CD4-positive, alpha-beta T cell treated with Interleukin-15 for 4 hours (primary cell): ENCODE measurements around the gene DNAJC11.
"Not testable (repeated sequence)": the region's sequence is repeated elsewhere in the genome, so short reads cannot be mapped to it uniquely, and the experiment has no call there.

Experiments
- DNase-seq: peaks from one replicate; pipeline ENCODE4 v3.0.0-alpha.2; 2020; ENCODE audit warnings: low spot score

DNAJC11 gene

DNA sequence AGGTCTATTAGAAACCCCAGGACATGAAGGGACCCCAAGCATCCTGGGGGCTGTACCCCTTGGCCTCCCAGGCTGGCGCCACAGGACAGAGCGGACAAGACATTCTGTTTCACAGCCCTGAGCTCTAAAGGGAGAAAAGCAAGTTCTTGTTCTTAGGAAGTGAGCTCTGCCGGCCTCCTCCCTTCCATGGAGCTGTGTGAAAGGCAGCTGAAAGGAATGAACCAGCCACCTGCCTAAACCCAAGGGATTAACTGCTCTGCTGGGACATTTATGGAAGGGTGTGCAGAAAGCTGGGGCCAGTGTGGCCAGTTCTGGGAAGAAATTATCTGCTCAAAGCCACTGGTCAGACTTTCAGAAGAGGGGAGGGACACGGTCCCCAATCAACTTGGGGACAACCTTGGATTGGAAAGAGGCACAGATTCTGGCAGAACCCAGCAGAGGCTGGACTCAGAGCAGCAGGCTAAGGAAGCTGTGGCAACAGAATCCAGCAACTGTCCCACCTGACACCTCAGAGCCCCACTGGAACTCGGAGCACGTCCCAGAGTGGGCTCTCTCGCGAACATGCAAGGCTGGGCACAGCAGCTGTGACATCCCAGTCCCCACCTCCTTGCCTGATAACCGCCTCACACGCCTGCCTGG is 101.1 kb downstream of the DNAJC11 start:
- no peak for DNase-seq

DNA sequence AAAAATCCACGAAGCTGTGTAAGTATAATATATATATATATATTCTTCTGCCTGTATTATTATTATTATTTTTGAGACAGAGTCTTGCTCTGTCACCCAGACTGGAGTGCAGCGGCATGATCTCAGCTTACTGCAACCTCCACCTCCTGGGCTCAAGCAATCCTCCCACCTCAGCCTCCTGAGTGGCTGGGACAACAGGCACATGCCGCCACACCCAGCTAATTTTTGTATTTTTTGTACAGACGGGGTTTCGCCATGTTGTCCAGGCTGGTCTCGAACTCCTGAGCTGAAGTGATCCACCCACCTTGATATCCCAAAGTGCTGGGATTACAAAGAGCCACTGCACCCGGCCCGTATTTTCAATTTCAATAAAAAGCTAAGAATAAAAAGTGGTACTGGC is 101.6 kb downstream of the DNAJC11 start:
- not testable (repeated sequence) for DNase-seq

DNA sequence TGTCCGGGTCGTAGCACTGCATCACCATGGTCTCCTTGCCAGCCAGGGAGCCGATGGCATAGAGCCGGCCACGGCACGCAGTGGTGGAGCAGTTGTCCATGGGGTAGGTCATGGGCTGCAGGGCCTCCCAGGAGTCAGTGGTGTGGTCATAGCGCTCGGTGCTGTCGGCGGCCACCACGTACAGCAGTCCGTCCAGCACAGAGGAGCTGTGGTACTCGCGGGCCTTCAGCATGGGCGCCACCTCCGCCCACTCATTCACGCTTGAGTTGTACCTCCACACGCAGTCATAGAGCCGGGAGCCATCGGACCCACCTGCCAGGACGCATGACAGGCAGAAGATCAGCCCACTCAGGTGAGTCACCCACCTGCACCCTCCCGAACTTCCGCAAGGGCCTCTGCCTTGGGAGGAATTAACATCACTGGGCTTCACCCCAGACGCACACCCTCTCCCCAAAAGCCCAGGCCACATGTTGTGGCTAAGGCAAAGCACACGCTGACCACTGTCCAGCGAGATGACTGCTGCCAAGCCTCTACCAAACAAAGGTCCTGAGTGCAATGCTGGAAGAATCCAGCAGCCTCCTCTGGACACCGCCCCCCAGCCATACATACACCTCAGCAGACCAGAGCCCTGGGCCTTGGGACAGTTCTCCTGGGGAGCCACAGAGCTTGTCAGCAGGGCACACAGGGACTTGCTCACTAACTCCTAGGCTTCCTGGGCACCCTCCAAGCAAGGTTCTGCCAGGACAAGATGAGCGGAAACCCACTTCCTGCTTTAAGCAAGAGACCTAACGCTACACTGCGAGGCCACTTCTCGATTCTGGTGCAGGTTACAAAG is 102.3 kb downstream of the DNAJC11 start:
- peak; percentile 54 for DNase-seq

DNA sequence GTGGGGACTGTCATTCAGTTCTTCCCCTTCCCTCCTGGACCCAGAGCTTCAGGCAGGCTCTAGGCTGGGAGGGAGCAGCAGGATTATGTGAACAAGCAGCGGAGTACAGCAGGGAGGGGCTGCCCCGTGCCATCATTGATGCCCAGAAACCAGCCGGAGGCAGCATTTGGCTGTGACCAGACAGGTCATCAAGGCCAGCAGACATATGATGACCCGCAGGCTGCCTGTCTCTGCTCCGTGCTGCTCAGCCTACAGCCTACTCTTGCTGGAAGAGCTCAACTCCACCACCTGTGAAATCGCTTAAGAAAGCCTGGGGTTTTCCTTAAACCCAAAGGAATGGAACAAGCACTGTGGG is 103.9 kb downstream of the DNAJC11 start:
- DNase-seq = no peak

DNA sequence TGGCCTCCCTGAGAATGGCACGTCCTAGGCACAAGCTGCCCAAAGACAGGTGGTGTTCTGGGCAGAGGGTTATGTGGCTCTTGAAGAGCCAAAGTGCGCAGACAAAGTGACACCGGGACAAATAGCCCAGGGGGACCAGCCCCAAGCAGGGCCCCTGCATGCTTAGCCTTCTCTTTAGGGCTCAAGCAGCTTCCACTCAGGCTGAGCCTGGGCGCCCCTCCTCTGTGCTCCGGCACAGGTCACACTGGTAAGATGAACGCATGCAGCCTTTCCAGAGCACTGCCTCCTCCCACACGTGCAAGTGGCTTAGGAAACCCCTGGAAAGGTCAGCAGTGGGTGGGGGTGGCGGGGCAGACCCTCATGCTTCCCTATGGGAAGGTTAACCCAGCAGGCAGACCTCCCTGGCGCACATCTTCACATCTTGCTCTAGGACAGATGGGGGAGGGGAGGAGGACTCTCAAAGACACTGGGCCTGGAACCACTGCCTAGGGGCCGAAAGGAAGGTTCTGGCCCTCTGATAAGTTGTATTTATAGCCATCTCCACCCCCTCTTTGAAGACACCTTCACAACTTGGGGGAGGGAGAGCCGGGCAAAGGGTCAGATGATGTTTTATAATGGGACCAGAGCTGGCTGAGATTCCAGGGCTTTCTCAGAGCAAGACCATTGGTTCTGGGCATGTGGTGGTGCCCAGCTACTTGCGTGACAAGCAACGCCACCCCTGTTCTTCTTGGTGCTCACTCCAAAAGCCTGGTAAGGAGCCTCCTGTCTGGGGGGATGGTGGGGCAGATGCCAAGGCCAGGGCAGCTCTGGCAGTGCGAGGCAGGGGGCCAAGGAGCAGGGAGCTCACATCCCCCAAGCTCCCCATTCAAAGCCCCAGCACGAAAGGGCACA is 104.5 kb downstream of the DNAJC11 start:
- DNase-seq = no peak

DNA sequence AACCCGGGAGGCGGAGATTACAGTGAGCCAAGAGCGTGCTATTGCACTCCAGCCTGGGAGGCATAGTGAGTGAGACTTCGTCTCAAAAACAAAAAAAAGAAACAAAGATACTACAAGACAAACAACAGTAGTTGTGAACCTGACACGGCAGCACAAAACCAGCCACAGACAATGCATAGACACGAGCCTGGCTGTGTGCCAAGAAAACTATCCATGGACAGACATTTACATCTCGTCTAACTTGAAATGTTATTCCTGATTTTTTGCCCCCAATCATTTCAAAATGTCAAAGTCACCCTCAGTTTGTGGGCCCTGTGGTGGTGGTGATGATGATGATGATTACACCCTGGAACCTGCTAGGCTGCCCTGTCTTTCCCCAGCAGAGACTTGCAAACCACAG is 105.3 kb downstream of the DNAJC11 start:
- no peak for DNase-seq

DNA sequence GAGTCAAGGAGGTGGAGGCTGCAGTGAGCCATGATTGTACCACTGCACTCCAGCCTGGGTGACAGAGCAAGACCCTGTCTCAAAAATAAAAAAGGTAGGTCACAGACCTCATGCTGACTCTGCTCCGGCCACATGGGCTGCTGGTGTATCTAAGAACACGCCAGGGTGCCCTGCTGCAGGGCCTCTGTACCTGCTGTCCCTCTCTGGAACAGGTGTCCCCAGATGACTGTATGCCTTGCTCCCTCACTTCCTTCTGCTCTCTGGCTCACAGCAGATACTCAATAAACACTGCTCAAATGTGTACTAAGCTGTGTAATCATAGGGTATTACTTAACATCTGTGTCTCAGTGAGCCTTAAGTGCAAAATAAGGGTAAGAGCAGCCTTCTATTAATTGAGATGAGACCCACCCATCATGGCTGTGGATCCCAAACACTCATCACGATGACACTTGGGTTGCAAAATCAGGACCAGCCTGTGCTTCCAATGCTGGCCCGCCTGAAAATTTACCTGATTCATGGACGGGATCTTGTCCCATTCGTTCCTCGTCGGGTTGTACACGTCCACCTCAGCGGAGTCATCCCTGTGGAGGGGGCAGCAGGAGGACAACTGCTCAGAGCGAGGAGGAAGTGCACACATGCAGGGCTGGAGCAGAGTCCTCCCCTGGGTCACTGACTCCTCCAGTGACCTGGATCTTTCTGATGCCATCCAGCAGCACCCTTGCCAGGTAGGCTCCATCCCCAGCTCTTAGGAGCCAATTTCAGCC is 106.5 kb downstream of the DNAJC11 start:
- DNase-seq = no peak

DNA sequence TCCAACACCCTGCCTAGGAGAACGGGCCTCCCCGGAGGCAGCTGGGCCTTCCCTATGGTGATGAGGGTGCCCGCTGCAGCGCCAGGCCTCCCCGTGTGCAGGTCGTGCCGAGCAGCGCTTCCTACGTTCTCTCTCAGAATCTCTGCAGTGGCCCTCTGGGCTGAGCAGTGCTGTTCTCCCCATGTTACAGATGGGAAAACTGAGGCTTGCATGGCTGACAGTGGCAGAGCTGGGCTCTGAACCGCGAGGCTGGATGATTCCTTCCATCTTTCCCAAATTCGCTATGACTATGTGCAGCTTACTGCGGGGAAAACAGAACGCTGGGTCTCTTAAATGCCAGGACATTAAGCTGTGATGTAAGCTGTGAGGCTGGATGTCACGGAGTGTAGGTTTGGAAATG is 107.8 kb downstream of the DNAJC11 start:
- DNase-seq = no peak

DNA sequence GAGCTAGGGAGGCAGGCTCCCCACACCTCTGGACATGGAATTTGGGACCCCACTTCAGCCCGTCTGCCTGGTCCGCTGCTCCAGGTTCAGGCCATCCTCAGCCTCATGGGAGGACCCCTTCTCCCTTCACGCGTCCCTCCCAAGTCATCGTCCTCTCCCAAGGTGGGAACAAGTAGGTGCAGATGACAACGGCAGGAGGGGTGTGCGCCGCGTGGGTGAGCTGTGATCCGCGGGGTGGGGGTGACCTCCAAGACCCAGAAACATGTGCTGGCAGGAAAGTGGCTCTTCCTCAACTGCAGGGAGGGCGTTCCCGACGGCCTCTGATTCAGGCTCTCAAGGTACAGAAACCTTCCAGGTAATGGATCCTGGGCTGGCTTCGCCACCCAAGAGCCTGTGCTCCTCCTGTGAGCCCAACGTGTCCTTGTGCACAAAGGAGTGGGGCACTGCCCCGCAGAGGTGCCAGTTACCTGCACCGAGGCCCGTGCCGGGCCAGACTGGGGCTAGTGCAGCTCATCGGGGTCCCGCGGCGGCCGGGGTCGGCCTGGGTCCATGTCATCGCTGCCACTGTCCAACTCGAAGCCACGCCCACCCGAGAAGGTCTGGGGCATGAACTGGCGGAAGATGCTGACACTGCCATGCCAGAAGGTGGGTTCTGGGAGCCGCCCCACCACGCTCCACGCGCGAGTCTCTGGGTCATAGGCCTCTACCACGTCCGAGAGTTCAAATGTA is 108.6 kb downstream of the DNAJC11 start:
- no peak for DNase-seq

DNA sequence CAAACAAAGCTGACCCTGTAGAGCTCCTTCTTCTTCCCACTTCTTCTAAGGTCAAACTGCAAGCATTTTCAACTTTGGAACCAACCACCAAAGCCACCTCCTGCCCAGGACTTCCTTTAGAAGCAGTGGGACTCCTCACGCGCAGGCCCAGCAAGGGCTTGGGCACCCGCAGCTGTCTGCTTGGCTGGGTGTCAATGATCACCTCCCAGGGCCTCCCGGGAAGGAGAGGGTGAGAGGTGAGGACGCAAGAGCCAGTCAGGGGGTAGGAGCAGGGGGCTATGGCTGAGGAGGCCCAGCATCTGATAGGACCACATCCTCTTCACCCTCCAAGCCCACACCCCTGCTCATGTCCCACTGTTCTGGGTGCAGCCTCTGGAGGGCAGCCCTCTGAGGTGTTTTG is 109.2 kb downstream of the DNAJC11 start:
- DNase-seq = no peak

DNA sequence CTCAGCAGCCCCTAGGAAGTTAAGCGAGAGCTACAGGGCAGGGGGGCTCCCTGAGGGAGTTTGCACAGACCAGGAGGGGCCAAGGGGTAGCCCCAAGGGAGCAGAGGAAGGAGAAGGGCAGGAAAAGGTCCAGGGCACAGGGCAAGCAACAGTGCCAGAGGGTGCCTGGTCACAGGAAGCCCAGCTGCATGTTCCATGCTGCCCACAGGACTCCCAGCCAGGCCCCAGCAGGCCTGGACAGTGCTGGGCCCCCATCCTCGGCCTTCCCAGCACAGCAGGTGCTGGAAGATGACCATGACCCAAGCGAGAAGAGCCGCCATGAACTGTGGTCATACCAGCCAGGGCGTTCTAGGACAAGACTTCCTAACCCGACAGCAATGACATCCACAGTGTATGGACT is 110.0 kb downstream of the DNAJC11 start:
- no peak for DNase-seq

DNA sequence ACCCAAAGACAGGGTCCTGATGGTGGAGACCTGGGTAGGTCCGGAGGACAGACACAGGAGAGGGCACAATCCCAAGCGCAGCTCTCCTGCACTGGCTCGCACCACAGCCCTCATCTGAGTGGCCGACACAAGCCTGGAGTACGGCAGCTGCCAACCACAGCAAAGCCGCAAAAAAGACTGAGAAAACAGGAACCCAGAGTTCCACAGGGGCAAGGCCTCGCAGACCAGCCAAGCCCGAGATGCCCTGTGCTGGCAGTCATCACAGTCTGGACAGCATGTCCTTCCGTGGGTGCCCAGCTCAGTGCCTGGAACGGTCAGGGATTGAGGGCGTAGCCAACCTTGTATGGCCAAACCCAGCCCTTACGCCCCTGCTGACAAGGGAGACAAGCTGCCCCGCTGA is 110.4 kb downstream of the DNAJC11 start:
- no peak for DNase-seq

DNA sequence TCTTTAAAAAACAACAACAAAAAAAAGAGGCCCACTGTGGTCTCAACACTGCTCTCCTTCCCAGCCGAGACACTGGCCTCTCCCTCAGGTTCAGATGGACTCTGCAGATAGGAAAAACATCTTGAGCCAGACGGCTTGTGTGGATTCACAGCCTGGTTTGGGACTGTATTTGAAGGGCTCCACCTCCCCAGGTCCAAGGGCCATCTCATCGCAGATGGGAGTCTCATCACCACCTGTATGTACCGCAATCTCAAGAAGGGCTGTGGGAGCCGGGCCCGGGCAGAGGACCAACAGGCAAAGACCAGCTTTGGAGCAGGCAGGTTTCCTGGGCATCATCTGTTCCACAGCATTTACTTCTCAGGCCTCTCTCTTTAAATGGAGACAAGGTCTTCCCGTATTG is 111.6 kb downstream of the DNAJC11 start:
- no peak for DNase-seq

DNA sequence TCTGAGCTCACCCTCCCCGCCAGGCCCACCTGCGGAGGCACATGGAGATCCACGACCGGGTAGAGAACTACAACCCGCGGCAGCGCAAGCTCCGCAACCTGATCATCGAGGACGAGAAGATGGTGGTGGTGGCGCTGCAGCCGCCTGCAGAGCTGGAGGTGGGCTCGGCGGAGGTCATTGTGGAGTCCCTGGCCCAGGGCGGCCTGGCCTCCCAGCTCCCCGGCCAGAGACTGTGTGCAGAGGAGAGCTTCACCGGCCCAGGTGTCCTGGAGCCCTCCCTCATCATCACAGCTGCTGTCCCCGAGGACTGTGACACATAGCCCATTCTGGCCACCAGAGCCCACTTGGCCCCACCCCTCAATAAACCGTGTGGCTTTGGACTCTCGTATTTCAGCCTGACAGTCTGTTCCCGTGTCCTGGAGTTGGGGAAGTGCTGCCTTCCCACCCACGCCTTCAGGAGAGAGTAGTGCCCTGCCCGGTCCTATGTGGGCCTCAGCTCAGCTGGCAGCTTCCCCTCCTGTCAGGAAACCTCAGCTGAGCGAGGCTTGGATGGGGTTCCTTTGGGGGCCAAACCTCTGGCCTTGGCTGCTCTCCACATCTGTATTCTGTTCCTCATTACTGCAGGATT is 112.6 kb downstream of the DNAJC11 start:
- no peak for DNase-seq

DNA sequence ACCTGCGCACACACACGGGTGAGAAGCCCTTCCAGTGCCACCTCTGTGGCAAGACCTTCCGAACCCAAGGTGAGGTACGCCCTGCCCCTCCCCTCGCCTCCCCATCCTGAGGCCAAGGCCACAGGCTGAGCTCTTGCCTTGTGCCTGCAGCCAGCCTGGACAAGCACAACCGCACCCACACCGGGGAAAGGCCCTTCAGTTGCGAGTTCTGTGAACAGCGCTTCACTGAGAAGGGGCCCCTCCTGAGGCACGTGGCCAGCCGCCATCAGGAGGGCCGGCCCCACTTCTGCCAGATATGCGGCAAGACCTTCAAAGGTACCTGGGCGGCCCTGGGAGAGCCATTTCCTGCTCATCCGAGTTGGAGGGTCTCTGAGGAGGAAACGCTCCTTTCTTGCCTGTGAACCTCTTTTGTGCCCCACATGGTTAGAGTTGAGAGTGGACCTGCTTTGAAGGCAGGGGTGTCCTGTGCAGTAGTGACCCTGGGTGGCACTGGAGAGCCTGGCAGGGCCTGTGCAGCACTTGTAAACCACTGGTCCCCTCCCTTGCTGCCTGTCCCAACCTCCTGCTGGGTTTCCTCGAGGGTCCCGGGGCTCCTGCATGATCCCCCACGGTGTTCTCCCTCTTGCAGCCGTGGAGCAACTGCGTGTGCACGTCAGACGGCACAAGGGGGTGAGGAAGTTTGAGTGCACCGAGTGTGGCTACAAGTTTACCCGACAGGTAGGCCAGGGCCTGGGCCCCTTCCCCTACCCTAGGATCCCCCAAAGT is 113.3 kb downstream of the DNAJC11 start:
- no peak for DNase-seq

DNA sequence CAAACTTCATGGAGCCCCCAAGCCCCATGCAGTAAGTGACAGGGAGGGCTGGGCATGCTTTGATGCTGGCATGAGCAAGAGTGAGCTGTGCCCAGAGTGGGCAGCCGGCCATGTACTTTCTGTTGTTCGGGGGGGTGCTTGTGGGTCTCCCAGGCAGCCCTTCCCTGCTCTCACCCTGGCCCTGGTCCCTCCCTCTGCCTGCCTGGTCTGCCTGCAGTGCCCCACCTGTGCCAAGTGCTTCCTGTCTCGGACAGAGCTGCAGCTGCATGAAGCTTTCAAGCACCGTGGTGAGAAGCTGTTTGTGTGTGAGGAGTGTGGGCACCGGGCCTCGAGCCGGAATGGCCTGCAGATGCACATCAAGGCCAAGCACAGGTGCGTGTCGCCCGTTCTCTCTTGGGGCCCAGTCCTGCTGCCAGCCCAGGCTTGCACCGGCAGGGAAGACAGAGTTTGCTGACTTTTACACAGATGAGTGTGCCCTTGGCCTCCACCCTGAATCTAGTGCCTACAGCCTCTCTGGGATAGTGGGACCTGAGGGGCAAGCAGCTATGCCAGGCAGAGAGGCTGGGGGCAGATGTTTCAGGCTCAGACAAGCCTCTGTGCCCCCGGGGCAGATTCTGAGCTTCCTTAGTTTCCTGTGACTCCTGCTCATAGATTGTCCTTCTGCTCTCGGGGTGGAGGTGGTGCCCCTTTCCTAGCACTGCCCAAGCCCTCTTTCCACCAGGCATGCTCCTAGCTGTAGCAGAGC is 114.2 kb downstream of the DNAJC11 start:
- DNase-seq = no peak

DNA sequence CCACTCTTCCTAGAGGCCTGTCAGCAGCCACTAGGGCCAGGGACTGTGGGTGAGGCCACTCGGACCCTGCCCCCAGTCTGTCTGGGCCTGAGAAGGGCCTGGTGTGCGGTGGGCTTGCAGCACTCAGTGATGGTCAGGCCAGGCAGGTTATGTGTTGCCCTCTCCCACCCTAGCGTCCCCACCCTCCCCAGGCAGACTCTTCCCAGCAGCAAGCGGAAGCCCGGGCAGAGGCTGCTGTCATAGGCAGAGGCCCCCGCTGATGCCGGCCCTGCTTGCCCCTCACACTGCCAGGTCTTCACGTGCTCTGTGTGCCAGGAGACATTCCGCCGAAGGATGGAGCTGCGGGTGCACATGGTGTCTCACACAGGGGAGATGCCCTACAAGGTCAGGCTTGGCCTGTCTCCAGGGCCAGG is 115.2 kb downstream of the DNAJC11 start:
- DNase-seq = no peak

DNA sequence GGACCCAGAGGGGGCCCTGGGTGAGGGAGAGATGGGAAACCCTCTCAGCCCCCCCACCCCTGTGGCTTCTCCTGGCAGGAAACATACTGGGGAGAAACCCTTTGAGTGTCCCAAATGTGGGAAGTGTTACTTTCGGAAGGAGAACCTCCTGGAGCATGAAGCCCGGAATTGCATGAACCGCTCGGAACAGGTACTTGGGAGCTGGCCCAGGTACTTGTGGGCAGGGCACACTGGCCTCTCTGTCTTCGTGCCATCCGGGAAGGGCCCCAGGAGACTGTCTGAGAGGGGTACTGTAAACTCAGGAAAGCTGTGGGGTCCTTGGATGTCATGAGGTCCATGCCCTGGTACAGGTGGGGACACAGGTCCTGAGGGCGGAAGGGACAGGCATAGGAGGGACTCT is 115.8 kb downstream of the DNAJC11 start:
- DNase-seq = no peak

DNA sequence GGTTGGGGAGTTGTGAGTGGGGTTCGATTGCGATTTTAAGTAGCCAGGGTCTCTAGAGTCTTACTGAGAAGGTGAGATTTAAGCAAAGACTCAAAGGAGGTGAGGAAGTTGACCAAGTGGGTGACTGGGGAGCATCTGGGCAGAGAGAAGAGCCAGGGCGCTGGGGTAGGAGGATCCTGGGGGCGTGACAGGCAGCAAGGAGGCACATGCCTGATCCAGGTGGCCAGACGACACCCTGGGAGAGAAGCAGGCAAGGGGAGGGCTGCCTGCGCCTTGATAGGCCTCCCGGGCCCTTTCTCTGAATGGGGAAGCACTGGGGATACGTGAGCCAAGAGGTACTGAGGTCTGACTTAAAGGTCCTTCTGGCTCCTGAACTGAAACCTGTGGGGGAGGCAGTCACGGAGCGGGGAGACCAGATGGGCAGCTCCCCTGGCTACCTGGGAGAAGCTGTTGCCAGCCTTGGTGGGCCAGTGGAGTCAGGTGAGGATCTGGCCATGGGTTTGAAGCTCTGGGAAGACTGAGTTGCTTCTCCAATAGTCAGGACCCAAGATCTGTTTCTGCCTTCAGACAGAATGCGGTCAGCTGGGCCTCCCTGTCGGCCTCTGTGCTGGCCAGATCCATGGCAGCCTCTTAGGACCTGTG is 116.4 kb downstream of the DNAJC11 start:
- no peak for DNase-seq
